Measurements from ENCODE around the gene BZW2. TPM values are rescaled to one million over a fixed set of nuclear protein-coding genes. Genes with fewer than 3 reads are reported as not detected.

BZW2 gene
- total and polyA plus RNA-seq, 7 donors = 83.7 to 163 (median 133) TPM

- WGBS, 3 donors = 0 to 11% (median 5%) methylated on average over 1 of the region's 1 CpG
- Histone ChIP-seq H3K9me3 (no peaks in the 10 kb centered on the region), H3K36me3 (ENCODE audit: insufficient read depth in 1 of 2, low read depth in 1 of 2) (no peaks in the 10 kb centered on the region), H3K27me3 (ENCODE audit: insufficient read depth in 3 of 3, low read length in 2 of 3) (no peaks in the 10 kb centered on the region), H3K4me1 (no peaks in the 10 kb centered on the region), H3K4me3 (no peak overlapping the region), H3K27ac (no peak overlapping the region)
- TF ChIP-seq CTCF (IDR thresholded peaks at IDR 0.05) = no peak
- intact Hi-C loops (cut with DNase I) = no loop called here
- ATAC-seq (peak in 1 of 4 donors; percentile 49), DNase-seq (no peak)
Observed at GRCh38 chr7:16747102-16747501, 101.1 kb downstream of the BZW2 start.

GRCh38 chr7:16753102-16753931 is 107.3 kb downstream of the BZW2 start, which contains the start of gene TSPAN13:
Gene TSPAN13, plus strand, starts transcription at chr7:16753755. Its CDS starts 213 bp downstream, at chr7:16753968.
- ATAC-seq (peak; percentile 65 to 81 (median 78)), DNase-seq (peak; percentile 60 to 71)
- Histone ChIP-seq H3K36me3 (ENCODE audit: insufficient read depth in 1 of 2, low read depth in 1 of 2) (no peaks in the 10 kb centered on the region), H3K9me3 (no peaks in the 10 kb centered on the region), H3K27me3 (ENCODE audit: insufficient read depth in 3 of 3, low read length in 2 of 3) (peaks cover 0 to 11% (median 2%) of the 10 kb centered on the region in 3 donors), H3K27ac (no peak within 1 kb of the TSS), H3K4me1 (no peaks in the 10 kb centered on the region), H3K4me3 (peak within 1 kb of the TSS; percentile 68)
- no peak for TF ChIP-seq CTCF (IDR thresholded peaks at IDR 0.05)
- 4 to 6% (median 4%) methylated on average over 43 to 48 of the region's 48 CpGs for WGBS, 3 donors
- intact Hi-C loops (cut with DNase I) = no loop called here

GRCh38 chr7:16753932-16754855 is 108.2 kb downstream of the BZW2 start:
- Histone ChIP-seq H3K9me3 (no peaks in the 10 kb centered on the region), H3K27me3 (ENCODE audit: insufficient read depth in 3 of 3, low read length in 2 of 3) (peaks cover 0 to 11% (median 2%) of the 10 kb centered on the region in 3 donors), H3K4me3 (peak overlapping the region; percentile 68), H3K4me1 (no peaks in the 10 kb centered on the region), H3K36me3 (ENCODE audit: insufficient read depth in 1 of 2, low read depth in 1 of 2) (no peaks in the 10 kb centered on the region), H3K27ac (no peak overlapping the region)
- peak; percentile 16 to 50 for DNase-seq
- WGBS, 3 donors = 7 to 8% (median 8%) methylated on average over 55 to 58 of the region's 58 CpGs
- TF ChIP-seq CTCF (IDR thresholded peaks at IDR 0.05) = no peak
- peak; percentile 32 to 57 (median 43) for ATAC-seq
- intact Hi-C loops (cut with DNase I) = no loop called here

- peak overlapping the region; percentile 68 for H3K4me3 ChIP-seq
- no peaks in the 10 kb centered on the region for H3K36me3 ChIP-seq (ENCODE audit: insufficient read depth in 1 of 2, low read depth in 1 of 2)
- H3K27ac ChIP-seq = no peak overlapping the region
- DNase-seq = no peak
- H3K4me1 ChIP-seq = no peaks in the 10 kb centered on the region
- no peak for ATAC-seq
- intact Hi-C loops (cut with DNase I) = no loop called here
- WGBS, 3 donors = 56 to 77% (median 72%) methylated on average over 6 of the region's 6 CpGs
- TF ChIP-seq CTCF (IDR thresholded peaks at IDR 0.05) = no peak
- peaks cover 0 to 11% (median 3%) of the 10 kb centered on the region in 3 donors for H3K27me3 ChIP-seq (ENCODE audit: insufficient read depth in 3 of 3, low read length in 2 of 3)
- no peaks in the 10 kb centered on the region for H3K9me3 ChIP-seq
Observed at GRCh38 chr7:16754856-16755317, 108.9 kb downstream of the BZW2 start.
